ENCODE data around the gene VSTM5. TPM values are rescaled to one million over a fixed set of nuclear protein-coding genes. Genes with fewer than 3 reads are reported as not detected.

The VSTM5 gene
- total and polyA plus RNA-seq, 2 donors from 2014 or later, result 0.41 to 1.8 TPM

DNA sequence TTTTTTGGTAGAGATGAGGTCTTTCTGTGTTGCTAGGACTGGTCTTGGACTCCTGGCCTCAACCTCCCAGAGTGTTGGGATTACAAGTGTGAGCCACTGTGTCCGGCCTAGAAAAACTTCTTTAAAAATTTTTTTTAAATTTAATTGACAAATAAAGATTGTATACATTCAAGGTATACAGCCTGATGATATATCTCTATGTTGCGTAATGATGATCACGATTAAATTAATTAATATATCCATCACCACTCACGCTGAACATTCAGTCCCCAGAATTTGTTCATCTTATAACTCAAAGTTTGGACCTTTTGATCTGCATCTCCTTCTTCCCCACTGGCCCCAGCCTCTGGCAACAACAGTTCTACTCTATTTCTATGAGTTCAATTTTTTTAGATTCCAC is 27.2 kb downstream of the VSTM5 start:
- H3K4me1 ChIP-seq (ENCODE audit: control insufficient read depth in 2 of 3, insufficient read depth in 2 of 3, low read depth in 1 of 3, low read length in 3 of 3), result peaks cover 0 to 12% (median 3%) of the 10 kb centered on the region in 3 donors
- no peak overlapping the region for H3K9ac ChIP-seq (ENCODE audit: low read length in 3 of 3)
- no peaks in the 10 kb centered on the region for H3K36me3 ChIP-seq (ENCODE audit: control insufficient read depth in 2 of 3, insufficient read depth in 3 of 3, low read length in 3 of 3)
- no peak overlapping the region for H3K27ac ChIP-seq (ENCODE audit: low read depth in 2 of 2, low read length in 2 of 2)
- no peak overlapping the region for H3K4me3 ChIP-seq (ENCODE audit: low read length in 3 of 3)
- no peaks in the 10 kb centered on the region for H3K27me3 ChIP-seq (ENCODE audit: control insufficient read depth, insufficient read depth, low read length)
- intact Hi-C loops (cut with DNase I), result no loop called here
- TF ChIP-seq, protein P1, sequence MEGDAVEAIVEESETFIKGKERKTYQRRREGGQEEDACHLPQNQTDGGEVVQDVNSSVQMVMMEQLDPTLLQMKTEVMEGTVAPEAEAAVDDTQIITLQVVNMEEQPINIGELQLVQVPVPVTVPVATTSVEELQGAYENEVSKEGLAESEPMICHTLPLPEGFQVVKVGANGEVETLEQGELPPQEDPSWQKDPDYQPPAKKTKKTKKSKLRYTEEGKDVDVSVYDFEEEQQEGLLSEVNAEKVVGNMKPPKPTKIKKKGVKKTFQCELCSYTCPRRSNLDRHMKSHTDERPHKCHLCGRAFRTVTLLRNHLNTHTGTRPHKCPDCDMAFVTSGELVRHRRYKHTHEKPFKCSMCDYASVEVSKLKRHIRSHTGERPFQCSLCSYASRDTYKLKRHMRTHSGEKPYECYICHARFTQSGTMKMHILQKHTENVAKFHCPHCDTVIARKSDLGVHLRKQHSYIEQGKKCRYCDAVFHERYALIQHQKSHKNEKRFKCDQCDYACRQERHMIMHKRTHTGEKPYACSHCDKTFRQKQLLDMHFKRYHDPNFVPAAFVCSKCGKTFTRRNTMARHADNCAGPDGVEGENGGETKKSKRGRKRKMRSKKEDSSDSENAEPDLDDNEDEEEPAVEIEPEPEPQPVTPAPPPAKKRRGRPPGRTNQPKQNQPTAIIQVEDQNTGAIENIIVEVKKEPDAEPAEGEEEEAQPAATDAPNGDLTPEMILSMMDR (IDR thresholded peaks at IDR 0.05; ENCODE audit: borderline replicate concordance, extremely low read depth, insufficient read depth), result no peak
- FAIRE-seq, result no peak
- no peaks in the 10 kb centered on the region for H3K9me3 ChIP-seq (ENCODE audit: control insufficient read depth in 2 of 3, insufficient read depth in 1 of 3, low read length in 3 of 3)
- DNase-seq, result no peak

DNA sequence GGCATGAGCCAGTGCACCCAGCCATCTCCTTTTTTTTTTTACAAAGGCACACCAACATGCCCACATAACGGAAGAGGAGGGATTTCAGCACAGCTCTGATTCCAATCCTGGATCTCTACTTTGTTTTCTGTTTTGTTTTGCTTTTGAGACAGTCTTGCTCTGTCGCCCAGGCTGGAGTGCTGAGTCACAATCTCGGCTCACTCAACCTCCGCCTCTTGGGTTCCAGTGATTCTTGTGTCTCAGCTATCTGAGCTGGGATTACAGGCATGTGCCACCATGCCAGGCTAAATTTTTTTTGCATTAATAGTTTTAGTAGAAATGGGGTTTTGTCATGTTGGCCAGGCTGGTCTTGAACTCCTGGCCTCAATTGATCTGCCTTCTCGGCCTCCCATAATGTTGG is 28.1 kb downstream of the VSTM5 start:
- DNase-seq (no peak), FAIRE-seq (no peak)
- Histone ChIP-seq H3K36me3 (ENCODE audit: control insufficient read depth in 2 of 3, insufficient read depth in 3 of 3, low read length in 3 of 3) (peaks cover 0 to 3% (median 0%) of the 10 kb centered on the region in 3 donors), H3K9ac (ENCODE audit: low read length in 3 of 3) (no peak overlapping the region), H3K27me3 (ENCODE audit: control insufficient read depth, insufficient read depth, low read length) (no peaks in the 10 kb centered on the region), H3K9me3 (ENCODE audit: control insufficient read depth in 2 of 3, insufficient read depth in 1 of 3, low read length in 3 of 3) (no peaks in the 10 kb centered on the region), H3K27ac (ENCODE audit: low read depth in 2 of 2, low read length in 2 of 2) (peak overlapping the region in 1 of 2 donors; percentile 10), H3K4me3 (ENCODE audit: low read length in 3 of 3) (no peak overlapping the region), H3K4me1 (ENCODE audit: control insufficient read depth in 2 of 3, insufficient read depth in 2 of 3, low read depth in 1 of 3, low read length in 3 of 3) (peaks cover 0 to 12% (median 4%) of the 10 kb centered on the region in 3 donors)
- intact Hi-C loops (cut with DNase I), result no loop called here
- TF ChIP-seq, protein P1 (IDR thresholded peaks at IDR 0.05; ENCODE audit: borderline replicate concordance, extremely low read depth, insufficient read depth), result no peak

GRCh38 chr11:93821617-93822016 is 28.8 kb downstream of the VSTM5 start:
- DNase-seq, result peak in 2 of 5 donors; percentile 20 to 54
- H3K4me1 ChIP-seq (ENCODE audit: control insufficient read depth in 2 of 3, insufficient read depth in 2 of 3, low read depth in 1 of 3, low read length in 3 of 3), result peaks cover 0 to 12% (median 4%) of the 10 kb centered on the region in 3 donors
- peak; percentile 62 for FAIRE-seq
- H3K9me3 ChIP-seq (ENCODE audit: control insufficient read depth in 2 of 3, insufficient read depth in 1 of 3, low read length in 3 of 3), result no peaks in the 10 kb centered on the region
- H3K27ac ChIP-seq (ENCODE audit: low read depth in 2 of 2, low read length in 2 of 2), result peak overlapping the region in 1 of 2 donors; percentile 14
- TF ChIP-seq, protein P1 (IDR thresholded peaks at IDR 0.05; ENCODE audit: borderline replicate concordance, extremely low read depth, insufficient read depth), result no peak
- no peak overlapping the region for H3K4me3 ChIP-seq (ENCODE audit: low read length in 3 of 3)
- H3K9ac ChIP-seq (ENCODE audit: low read length in 3 of 3), result no peak overlapping the region
- H3K36me3 ChIP-seq (ENCODE audit: control insufficient read depth in 2 of 3, insufficient read depth in 3 of 3, low read length in 3 of 3), result peaks cover 0 to 3% (median 0%) of the 10 kb centered on the region in 3 donors
- H3K27me3 ChIP-seq (ENCODE audit: control insufficient read depth, insufficient read depth, low read length), result no peaks in the 10 kb centered on the region
- intact Hi-C loops (cut with DNase I), result no loop called here

- DNase-seq, result no peak
- TF ChIP-seq, protein P1 (IDR thresholded peaks at IDR 0.05; ENCODE audit: borderline replicate concordance, extremely low read depth, insufficient read depth), result no peak
- peak overlapping the region in 1 of 2 donors; percentile 14 for H3K27ac ChIP-seq (ENCODE audit: low read depth in 2 of 2, low read length in 2 of 2)
- H3K4me1 ChIP-seq (ENCODE audit: control insufficient read depth in 2 of 3, insufficient read depth in 2 of 3, low read depth in 1 of 3, low read length in 3 of 3), result peaks cover 0 to 12% (median 4%) of the 10 kb centered on the region in 3 donors
- intact Hi-C loops (cut with DNase I), result no loop called here
- peaks cover 0 to 3% (median 0%) of the 10 kb centered on the region in 3 donors for H3K36me3 ChIP-seq (ENCODE audit: control insufficient read depth in 2 of 3, insufficient read depth in 3 of 3, low read length in 3 of 3)
- FAIRE-seq, result no peak
- no peak overlapping the region for H3K9ac ChIP-seq (ENCODE audit: low read length in 3 of 3)
- no peak overlapping the region for H3K4me3 ChIP-seq (ENCODE audit: low read length in 3 of 3)
- H3K27me3 ChIP-seq (ENCODE audit: control insufficient read depth, insufficient read depth, low read length), result no peaks in the 10 kb centered on the region
- H3K9me3 ChIP-seq (ENCODE audit: control insufficient read depth in 2 of 3, insufficient read depth in 1 of 3, low read length in 3 of 3), result no peaks in the 10 kb centered on the region
Observed at GRCh38 chr11:93820847-93821246, 29.6 kb downstream of the VSTM5 start.

Measured in kidney (tissue), 14 donors.